Loucy (cell line): ENCODE measurements around the gene SCGB2B2.

Source experiments
- H2AFZ ChIP-seq: fragments of 200-600 bp; sonication (generic); 2 replicates; pipeline ENCODE4 v1.6.0; 2016; ENCODE audit warnings: antibody characterized with exemption, mild to moderate bottlenecking, low read length, moderate library complexity
- H3F3A ChIP-seq: fragments of 200-600 bp; 2 replicates; pipeline ENCODE4 v1.6.0; 2016; ENCODE audit warnings: antibody characterized with exemption, low read depth, mild to moderate bottlenecking
- H3K27me3 ChIP-seq: fragments of 200-600 bp; sonication (generic); 2 replicates; pipeline ENCODE4 v1.6.1; 2014; ENCODE audit warnings: low read length, mild to moderate bottlenecking; ENCODE audit not compliant: insufficient read depth, poor library complexity, severe bottlenecking
- H3K36me3 ChIP-seq: fragments of 200-600 bp; sonication (generic); 2 replicates; pipeline ENCODE4 v1.6.1; 2016; ENCODE audit warnings: low read length; ENCODE audit not compliant: insufficient read depth
- H3K4me1 ChIP-seq: fragments of 200-600 bp; sonication (generic); 2 replicates; pipeline ENCODE4 v1.5.1; 2014; ENCODE audit warnings: low read length, mild to moderate bottlenecking; ENCODE audit not compliant: insufficient read depth, poor library complexity, severe bottlenecking
- H3K4me2 ChIP-seq: fragments of 200-600 bp; sonication (generic); 2 replicates; pipeline ENCODE4 v1.6.0; 2014; ENCODE audit warnings: antibody characterized with exemption, low read length, low read depth, mild to moderate bottlenecking; ENCODE audit not compliant: poor library complexity, severe bottlenecking
- H3K4me3 ChIP-seq: fragments of 200-600 bp; sonication (generic); 2 replicates; pipeline ENCODE4 v1.5.1; 2014; ENCODE audit warnings: low read length, mild to moderate bottlenecking, mixed read lengths; ENCODE audit not compliant: poor library complexity, severe bottlenecking
- H3K79me2 ChIP-seq: fragments of 200-600 bp; sonication (generic); 2 replicates; pipeline ENCODE4 v1.6.1; 2014; ENCODE audit warnings: low read length; ENCODE audit not compliant: insufficient read depth
- H3K9ac ChIP-seq: fragments of 200-600 bp; sonication (generic); 2 replicates; pipeline ENCODE4 v1.6.0; 2014; ENCODE audit warnings: mild to moderate bottlenecking, low read depth, low read length, moderate library complexity; ENCODE audit not compliant: poor library complexity, severe bottlenecking
- H3K9me2 ChIP-seq: fragments of 200-600 bp; sonication (generic); replicated peaks from 2 replicates; pipeline ENCODE4 v1.6.1; 2016; ENCODE audit warnings: low read depth, low read length, mixed read lengths
- H3K9me3 ChIP-seq: fragments of 200-600 bp; sonication (generic); 2 replicates; pipeline ENCODE4 v1.6.1; 2014; ENCODE audit warnings: mild to moderate bottlenecking, antibody characterized with exemption, low read length, low read depth; ENCODE audit not compliant: insufficient read depth
- H4K20me1 ChIP-seq: fragments of 200-600 bp; sonication (generic); 2 replicates; pipeline ENCODE4 v1.6.0; 2014; ENCODE audit warnings: antibody characterized with exemption, low read length, mild to moderate bottlenecking; ENCODE audit not compliant: insufficient read depth, poor library complexity, severe bottlenecking
- EZH2phosphoT487 ChIP-seq: fragments of 200-600 bp; IDR thresholded peaks from 2 replicates; pipeline ENCODE4 v1.6.1; 2018; ENCODE audit warnings: antibody characterized with exemption, mild to moderate bottlenecking, moderate library complexity, borderline replicate concordance
- TF ChIP-seq, protein P1 (sequence below): fragments of 200-600 bp; sonication (generic); conservative IDR thresholded peaks from 2 replicates; pipeline ENCODE4 v1.5.1; 2014; ENCODE audit warnings: mild to moderate bottlenecking, antibody characterized with exemption, low read length

Gene SCGB2B2

DNA sequence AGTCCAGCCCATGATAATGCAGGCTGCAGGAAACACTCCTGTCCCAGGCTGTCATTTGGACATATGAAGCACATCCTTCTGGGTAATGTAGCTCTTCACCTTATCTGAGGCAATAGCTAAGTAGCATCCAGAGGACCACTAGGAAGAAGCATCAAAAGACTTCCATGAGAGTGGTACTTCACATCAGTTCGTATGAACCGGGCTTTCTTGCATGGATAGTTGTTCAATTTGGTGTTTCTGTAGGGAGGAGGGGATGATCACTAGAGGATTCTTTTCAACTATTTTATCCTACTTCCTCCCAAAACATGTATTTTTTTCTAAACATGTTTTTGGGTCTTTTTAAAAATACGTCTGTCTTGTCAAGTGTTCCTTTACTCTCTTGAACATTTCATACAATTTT, 13.4 kb upstream of the SCGB2B2 start:
- Histone ChIP-seq H3K4me3 (no peak overlapping the region), H4K20me1 (no peaks in the 10 kb centered on the region), H3K79me2 (no peaks in the 10 kb centered on the region), H3K9me2 (no peaks in the 10 kb centered on the region), H2AFZ (no peak overlapping the region), H3K9ac (no peak overlapping the region), H3K4me1 (no peaks in the 10 kb centered on the region), H3F3A (no peaks in the 10 kb centered on the region), H3K4me2 (no peak overlapping the region), H3K27me3 (no peaks in the 10 kb centered on the region), H3K36me3 (no peaks in the 10 kb centered on the region), H3K9me3 (no peaks in the 10 kb centered on the region; the same call in 1 of the 2 replicates)
- no peak for TF ChIP-seq EZH2phosphoT487
- TF ChIP-seq, protein P1, sequence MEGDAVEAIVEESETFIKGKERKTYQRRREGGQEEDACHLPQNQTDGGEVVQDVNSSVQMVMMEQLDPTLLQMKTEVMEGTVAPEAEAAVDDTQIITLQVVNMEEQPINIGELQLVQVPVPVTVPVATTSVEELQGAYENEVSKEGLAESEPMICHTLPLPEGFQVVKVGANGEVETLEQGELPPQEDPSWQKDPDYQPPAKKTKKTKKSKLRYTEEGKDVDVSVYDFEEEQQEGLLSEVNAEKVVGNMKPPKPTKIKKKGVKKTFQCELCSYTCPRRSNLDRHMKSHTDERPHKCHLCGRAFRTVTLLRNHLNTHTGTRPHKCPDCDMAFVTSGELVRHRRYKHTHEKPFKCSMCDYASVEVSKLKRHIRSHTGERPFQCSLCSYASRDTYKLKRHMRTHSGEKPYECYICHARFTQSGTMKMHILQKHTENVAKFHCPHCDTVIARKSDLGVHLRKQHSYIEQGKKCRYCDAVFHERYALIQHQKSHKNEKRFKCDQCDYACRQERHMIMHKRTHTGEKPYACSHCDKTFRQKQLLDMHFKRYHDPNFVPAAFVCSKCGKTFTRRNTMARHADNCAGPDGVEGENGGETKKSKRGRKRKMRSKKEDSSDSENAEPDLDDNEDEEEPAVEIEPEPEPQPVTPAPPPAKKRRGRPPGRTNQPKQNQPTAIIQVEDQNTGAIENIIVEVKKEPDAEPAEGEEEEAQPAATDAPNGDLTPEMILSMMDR: no peak

DNA sequence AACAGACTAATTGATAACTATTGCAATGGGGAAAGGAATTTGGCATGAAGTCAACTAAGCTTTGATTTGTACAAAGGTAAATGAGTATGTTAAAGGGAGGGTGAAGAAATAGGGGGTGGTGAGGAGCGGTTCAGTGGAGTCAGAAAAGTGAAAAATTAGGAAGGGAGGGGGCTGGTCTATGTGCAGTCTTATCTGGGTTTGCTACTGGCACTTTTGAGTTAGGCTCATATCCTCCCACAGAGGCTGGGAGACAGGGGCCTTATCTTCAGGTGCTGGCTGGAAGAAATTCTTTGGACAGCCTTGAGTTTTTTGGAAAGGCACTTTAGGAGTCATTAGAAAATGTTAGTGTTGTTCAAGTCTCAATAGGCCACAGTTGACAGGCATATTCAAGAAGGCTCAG, 11.6 kb upstream of the SCGB2B2 start:
- no peaks in the 10 kb centered on the region for H4K20me1 ChIP-seq
- no peaks in the 10 kb centered on the region for H3K9me2 ChIP-seq
- no peak overlapping the region for H3K9ac ChIP-seq
- H3K27me3 ChIP-seq: no peaks in the 10 kb centered on the region
- no peak overlapping the region for H3K4me3 ChIP-seq
- no peaks in the 10 kb centered on the region for H3K4me1 ChIP-seq
- TF ChIP-seq, protein P1: no peak
- TF ChIP-seq EZH2phosphoT487: no peak
- H3K36me3 ChIP-seq: no peaks in the 10 kb centered on the region
- H3K9me3 ChIP-seq: no peaks in the 10 kb centered on the region; the same call in 1 of the 2 replicates
- no peaks in the 10 kb centered on the region for H3K79me2 ChIP-seq
- no peak overlapping the region for H3K4me2 ChIP-seq
- no peaks in the 10 kb centered on the region for H3F3A ChIP-seq
- no peak overlapping the region for H2AFZ ChIP-seq

DNA sequence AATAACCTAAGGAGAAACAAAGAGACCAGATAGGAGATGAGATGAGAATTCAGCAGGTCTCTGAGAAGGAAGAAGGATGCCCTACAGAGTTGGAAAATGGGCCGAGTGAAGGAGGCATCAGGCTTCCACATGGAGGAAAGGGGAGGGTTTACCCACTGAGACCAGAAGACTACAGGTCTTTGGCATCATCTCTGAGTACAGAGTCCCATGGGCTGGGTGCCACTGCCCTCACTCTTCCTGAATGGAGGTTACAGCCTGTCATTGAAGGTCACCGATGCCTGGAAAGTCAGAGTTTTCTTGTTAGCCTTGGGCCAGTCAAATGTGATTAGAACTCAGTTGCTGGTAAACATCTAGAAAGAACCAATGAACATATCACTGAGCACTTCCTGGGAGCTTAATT, 10.4 kb upstream of the SCGB2B2 start:
- no peaks in the 10 kb centered on the region for H3F3A ChIP-seq
- H2AFZ ChIP-seq: no peak overlapping the region
- no peak overlapping the region for H3K4me2 ChIP-seq
- TF ChIP-seq, protein P1: no peak
- TF ChIP-seq EZH2phosphoT487: no peak
- no peaks in the 10 kb centered on the region for H3K4me1 ChIP-seq
- H3K4me3 ChIP-seq: no peak overlapping the region
- H3K9me3 ChIP-seq: no peaks in the 10 kb centered on the region; the same call in 1 of the 2 replicates
- H3K9me2 ChIP-seq: no peaks in the 10 kb centered on the region
- H4K20me1 ChIP-seq: no peaks in the 10 kb centered on the region
- H3K9ac ChIP-seq: no peak overlapping the region
- no peaks in the 10 kb centered on the region for H3K36me3 ChIP-seq
- no peaks in the 10 kb centered on the region for H3K79me2 ChIP-seq
- no peaks in the 10 kb centered on the region for H3K27me3 ChIP-seq
